HepG2 (cell line): ENCODE data around the gene SRGAP3.

Experiments
- TP53 ChIP-seq: sonication (generic); formaldehyde crosslinking; conservative IDR thresholded peaks from 2 replicates; pipeline ENCODE4 v1.4.0; 2020; ENCODE audit warnings: missing genetic modification reagents
- TF ChIP-seq, protein P1 (sequence below): sonication (generic); formaldehyde crosslinking; IDR thresholded peaks from 2 replicates; pipeline ENCODE4 v1.4.0; 2020; ENCODE audit warnings: missing genetic modification reagents
- TF ChIP-seq, protein P2 (sequence below), 2 experiments: sonication (generic) in 1 of 2; formaldehyde crosslinking in 1 of 2; IDR thresholded peaks; 2 replicates each; pipeline versions ENCODE4 v1.5.1 to v1.6.1; 2011 to 2020; ENCODE audit warnings: borderline replicate concordance in 1 of 2, low read depth in 1 of 2, low read length in 1 of 2, mild to moderate bottlenecking in 1 of 2, missing genetic modification reagents in 1 of 2, moderate library complexity in 1 of 2

DNA sequence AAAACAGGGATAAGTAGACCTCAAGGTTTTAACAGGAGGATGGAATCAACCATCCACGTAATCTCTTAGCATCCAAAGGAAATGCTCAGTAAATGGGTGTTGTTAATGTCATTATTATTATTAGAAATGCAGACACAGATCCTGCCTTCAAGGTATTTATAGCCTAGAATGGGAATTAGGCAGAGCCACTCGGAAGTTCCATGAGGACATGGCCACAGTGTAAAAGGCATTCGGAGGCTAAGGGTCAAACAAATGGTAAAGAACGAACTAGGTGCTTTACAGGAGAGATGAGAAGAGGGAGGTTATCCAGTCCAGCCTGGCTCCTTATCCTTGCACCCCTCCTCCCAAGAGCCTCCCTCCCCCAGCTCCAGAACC is 65.0 kb downstream of the SRGAP3 start:
- TF ChIP-seq, protein P1, sequence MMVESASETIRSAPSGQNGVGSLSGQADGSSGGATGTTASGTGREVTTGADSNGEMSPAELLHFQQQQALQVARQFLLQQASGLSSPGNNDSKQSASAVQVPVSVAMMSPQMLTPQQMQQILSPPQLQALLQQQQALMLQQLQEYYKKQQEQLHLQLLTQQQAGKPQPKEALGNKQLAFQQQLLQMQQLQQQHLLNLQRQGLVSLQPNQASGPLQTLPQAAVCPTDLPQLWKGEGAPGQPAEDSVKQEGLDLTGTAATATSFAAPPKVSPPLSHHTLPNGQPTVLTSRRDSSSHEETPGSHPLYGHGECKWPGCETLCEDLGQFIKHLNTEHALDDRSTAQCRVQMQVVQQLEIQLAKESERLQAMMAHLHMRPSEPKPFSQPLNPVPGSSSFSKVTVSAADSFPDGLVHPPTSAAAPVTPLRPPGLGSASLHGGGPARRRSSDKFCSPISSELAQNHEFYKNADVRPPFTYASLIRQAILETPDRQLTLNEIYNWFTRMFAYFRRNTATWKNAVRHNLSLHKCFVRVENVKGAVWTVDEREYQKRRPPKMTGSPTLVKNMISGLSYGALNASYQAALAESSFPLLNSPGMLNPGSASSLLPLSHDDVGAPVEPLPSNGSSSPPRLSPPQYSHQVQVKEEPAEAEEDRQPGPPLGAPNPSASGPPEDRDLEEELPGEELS = no peak
- no peak for TF ChIP-seq TP53 (CRISPR knock-in tag)
- TF ChIP-seq, protein P2, sequence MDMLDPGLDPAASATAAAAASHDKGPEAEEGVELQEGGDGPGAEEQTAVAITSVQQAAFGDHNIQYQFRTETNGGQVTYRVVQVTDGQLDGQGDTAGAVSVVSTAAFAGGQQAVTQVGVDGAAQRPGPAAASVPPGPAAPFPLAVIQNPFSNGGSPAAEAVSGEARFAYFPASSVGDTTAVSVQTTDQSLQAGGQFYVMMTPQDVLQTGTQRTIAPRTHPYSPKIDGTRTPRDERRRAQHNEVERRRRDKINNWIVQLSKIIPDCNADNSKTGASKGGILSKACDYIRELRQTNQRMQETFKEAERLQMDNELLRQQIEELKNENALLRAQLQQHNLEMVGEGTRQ (IDR thresholded peaks at IDR 0.05; ENCODE audit: low read depth, low read length) = no peak
- TF ChIP-seq, protein P2 (CRISPR knock-in tag; IDR thresholded peaks at IDR 0.05; ENCODE audit: borderline replicate concordance) = no peak
